Transverse colon (tissue), 3 donors: ENCODE data around the gene SLC4A4.

ENCODE experiments used
- EP300 ChIP-seq: sonication (generic); formaldehyde crosslinking; IDR thresholded peaks from one replicate; pipeline ENCODE4 v1.6.1; 2017; ENCODE audit warnings: antibody characterized with exemption, low read depth
- POLR2A ChIP-seq: fragments of 450-650 bp; IDR thresholded peaks from one replicate; pipeline ENCODE4 v1.6.1; 2016; ENCODE audit warnings: antibody characterized with exemption, mild to moderate bottlenecking, moderate library complexity
- TF ChIP-seq, protein P1 (sequence below), 5 experiments: fragments of 200-600 bp in 3 of 5; fragments of 450-650 bp in 2 of 5; sonication (generic) in 3 of 5; IDR thresholded peaks; 1 replicate in 2 of 5; 2 replicates in 3 of 5; pipeline ENCODE4 v1.5.1; 2016 to 2017; ENCODE audit warnings: antibody characterized with exemption in 5 of 5, inconsistent platforms in 3 of 5, mild to moderate bottlenecking in 2 of 5, moderate library complexity in 1 of 5

DNA sequence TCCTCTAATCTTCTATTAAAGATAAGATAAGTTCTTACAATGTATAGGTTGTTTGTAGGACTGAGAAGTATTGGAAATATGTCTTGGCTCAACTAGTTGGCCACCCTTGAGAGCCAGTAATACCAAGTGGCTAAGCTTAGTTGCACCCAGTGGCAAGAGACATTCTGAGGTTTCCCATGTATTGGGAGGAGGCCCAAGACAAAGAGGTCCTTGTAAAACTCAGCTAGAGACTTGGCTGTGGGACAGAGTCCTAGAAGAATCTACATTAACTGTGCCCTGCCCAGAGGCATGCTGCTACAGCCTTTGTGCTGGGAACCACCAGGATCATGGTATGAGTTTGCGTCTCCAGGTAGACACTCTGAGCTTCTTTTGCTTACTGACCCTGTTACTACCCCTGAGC, 41.9 kb upstream of the SLC4A4 start:
- TF ChIP-seq, protein P1, sequence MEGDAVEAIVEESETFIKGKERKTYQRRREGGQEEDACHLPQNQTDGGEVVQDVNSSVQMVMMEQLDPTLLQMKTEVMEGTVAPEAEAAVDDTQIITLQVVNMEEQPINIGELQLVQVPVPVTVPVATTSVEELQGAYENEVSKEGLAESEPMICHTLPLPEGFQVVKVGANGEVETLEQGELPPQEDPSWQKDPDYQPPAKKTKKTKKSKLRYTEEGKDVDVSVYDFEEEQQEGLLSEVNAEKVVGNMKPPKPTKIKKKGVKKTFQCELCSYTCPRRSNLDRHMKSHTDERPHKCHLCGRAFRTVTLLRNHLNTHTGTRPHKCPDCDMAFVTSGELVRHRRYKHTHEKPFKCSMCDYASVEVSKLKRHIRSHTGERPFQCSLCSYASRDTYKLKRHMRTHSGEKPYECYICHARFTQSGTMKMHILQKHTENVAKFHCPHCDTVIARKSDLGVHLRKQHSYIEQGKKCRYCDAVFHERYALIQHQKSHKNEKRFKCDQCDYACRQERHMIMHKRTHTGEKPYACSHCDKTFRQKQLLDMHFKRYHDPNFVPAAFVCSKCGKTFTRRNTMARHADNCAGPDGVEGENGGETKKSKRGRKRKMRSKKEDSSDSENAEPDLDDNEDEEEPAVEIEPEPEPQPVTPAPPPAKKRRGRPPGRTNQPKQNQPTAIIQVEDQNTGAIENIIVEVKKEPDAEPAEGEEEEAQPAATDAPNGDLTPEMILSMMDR (IDR thresholded peaks at IDR 0.05), result no peak
- no peak for TF ChIP-seq POLR2A
- TF ChIP-seq EP300, result no peak
